HG03139 (cell line): Measurements from ENCODE around the gene STAB1.
"Not testable (repeated sequence)": the region's sequence is repeated elsewhere in the genome, so short reads cannot be mapped to it uniquely, and the experiment has no call there.

ENCODE experiments used
- ATAC-seq: cut with Tn5 transposase; IDR thresholded peaks from one replicate; pipeline ENCODE4 v1.9.1; 2021; ENCODE audit not compliant: unreplicated experiment

The STAB1 gene

GRCh38 chr3:52523386-52524257 is 28.5 kb downstream of the STAB1 start:
- no peak for ATAC-seq

GRCh38 chr3:52524258-52524751 is 29.2 kb downstream of the STAB1 start:
- ATAC-seq: no peak

DNA sequence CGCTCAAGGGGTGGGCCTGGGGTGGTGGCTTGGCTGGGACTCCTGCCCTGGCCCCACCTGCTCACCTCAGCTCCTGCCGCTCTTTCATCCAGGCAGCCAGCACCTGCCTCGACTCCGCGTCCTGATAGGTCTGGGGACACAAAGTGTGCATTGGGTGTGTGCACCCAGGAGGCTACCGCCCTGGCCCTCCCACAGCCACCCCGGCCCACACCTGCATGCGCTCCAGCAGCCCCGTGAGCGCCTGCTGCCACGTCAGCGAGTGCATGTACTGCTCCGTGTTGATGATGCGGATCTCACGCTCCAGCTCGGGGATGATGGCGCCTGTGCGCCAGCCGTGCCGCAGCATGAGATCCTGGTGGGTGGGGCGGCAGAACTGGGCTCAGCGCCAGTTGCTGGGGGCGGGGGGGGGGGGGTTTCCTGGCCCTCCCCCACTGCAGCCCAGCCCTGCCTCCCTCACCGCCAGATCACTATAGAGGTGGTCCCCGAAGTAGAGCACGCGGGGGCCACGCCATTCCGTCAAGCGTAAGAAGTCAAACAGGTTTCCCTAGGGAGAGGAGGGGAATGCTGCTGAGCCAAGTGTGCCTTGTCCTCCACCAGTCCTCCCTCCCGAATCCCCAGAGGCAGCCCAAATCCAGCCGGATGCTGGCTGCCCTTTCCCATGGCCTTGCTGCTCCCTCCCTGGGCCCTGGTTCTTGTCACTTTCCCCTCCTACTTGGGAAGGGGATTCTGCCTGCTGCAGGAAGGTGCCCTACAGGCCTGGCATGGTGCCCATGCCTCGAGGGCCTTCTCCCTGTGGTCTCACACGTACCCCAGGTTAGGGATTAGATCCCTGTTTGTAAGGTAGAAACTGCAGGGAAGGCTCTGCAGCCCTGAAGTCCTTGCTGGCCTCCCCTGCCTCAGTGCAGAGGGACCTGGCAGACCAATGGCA is 29.9 kb downstream of the STAB1 start:
- ATAC-seq: no peak

GRCh38 chr3:52525680-52526561 is 30.8 kb downstream of the STAB1 start:
- ATAC-seq: no peak

DNA sequence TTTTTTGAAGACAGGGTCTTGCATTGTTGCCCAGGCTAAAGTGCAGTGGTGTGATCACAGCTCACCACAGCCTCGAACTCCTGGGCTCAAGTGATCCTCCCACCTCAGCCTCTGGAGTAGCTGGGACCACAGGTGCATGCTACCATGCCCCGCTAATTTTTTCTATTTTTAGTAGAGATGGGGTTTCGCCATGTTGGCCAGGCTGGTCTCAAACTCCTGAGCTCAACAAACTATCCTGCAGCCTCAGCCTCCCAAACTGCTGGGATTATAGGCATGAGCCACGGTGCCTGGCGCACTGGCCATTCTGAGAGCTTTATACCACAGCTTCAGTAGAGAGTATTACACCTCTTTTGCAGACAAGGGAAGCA is 31.5 kb downstream of the STAB1 start:
- ATAC-seq: not testable (repeated sequence)

- no peak for ATAC-seq
Observed at GRCh38 chr3:52527039-52527731, 32.0 kb downstream of the STAB1 start.

- ATAC-seq: no peak
Observed at GRCh38 chr3:52527732-52528585, 32.8 kb downstream of the STAB1 start.

DNA sequence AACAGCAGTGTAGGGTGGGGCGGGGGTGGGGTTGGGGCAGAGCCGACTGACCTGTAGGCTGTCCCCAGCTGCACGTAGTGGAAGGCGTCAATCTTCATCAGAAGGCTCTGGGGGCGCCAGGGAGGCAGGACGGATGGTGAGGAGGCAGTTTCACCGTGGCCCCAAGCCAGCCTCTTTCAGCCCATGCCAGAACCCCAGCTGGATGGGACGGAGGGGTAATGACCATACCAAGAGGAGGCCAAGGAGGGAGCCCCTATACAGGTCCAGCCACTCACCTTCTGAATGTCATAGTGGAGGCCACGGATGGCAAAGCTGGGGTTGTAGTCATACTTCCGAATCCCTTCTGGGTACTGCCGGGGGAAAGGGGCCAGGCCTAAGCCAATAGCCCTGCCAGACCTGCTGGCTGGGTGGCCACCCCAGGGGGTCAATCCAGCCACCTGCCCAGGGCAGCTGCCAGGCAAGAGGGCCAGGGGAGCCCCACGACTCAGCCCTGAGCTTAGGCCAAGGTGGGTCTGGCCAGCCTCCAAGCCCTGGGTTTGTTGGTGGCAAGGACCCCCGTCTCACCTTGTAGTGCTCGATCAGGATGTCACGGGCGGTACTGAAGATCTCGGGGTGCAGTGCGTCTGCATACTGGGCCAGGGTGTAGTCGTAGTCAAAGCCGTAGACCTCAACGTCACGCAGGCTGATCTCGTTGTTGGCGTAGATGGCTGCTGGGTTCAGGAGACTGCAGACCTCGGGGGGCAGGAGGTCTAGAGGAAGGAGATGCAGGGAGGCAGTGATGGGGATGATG is 33.6 kb downstream of the STAB1 start:
- ATAC-seq: no peak

GRCh38 chr3:52529376-52530333 is 34.5 kb downstream of the STAB1 start:
- ATAC-seq: no peak

DNA sequence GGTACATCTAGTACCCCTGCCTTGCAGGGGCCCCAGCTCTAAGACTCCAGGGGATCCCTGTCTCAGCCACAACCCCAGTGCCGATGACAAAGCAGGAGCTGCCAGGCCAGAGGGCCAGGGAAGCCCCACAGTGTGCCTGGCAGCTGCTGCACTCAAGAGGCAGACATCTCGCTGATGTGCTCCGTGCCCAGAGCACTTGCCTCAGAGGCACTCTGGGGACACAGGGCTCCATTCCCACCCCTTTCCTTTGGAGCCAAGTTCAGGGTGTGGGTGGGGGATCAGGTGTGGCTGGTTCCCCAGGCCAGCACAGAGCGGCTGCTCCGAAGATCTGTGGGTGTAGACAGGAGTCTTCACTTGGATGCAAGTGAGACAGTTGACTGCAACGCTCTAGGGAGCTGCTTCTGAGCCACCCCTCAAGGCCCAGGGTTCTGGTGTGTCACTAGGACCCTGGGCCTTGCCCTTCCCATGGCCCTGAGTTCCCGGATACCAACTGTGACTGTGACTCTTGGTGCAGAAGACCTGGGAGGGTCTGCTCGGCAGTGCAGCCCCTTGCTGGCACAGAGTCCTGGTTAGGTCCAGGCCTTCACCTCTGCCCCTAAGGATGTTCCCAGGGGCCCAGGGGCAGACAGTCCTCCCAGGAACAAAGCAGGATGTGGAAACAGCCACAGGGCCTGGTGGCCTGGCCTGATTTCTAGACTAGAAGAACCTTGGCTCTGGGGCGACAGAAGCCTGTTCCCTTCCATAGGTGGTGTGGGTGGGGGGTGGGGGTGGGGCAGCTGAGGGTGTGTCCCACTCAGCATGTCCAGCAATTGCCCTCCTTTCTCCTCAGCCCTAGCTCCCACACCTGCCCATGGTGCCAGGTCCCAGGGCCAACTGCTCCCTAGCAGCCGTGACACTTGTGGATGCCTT is 36.0 kb downstream of the STAB1 start:
- no peak for ATAC-seq

DNA sequence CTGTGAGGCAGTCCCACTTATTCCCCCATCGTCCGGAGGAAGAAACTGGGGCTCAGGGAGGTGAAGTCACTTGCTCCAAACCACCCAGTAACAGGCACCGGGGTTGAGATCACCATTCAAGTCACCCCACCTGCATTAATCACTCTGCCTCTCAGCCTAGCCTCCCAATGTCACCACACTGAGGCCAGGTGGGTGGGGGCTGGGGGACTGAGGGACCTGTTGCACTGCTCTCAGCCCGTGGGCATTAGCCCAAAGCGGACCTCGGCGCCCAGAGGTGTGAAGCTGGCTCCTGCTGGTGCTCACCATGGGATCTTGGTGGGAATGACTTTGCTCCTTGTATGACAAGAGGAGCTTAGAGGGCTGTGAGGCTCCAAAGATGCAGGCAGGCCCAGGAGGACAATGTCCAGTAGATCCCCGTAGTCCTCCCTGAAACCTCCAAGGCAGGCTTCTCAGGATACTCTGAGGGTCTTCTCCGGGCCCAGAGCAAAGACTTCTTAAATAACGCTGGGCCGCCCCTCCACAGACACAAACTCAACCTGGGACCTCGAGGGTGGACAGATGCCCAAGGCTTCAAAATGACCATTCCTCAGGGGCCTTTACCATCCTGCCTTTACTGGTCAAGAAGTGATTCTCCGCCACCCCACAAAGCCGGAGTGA is 36.9 kb downstream of the STAB1 start:
- ATAC-seq: no peak

DNA sequence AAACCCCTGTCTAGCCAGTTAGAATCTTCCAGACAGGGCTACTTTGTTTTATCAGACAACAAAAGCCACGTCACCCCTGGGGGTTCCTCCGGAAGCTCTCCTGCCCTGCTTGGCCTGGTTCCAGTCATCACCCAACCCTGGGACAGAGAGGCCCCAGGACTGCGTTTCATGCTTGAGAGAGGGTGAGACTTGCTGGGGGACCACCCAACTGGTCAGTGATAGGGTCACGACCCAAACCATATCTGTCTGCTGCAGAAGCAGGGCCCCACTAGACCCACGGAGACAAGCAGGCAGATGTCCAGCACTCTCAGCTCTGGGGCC is 37.3 kb downstream of the STAB1 start:
- ATAC-seq: no peak

GRCh38 chr3:52532838-52533622 is 37.9 kb downstream of the STAB1 start:
- ATAC-seq: no peak

DNA sequence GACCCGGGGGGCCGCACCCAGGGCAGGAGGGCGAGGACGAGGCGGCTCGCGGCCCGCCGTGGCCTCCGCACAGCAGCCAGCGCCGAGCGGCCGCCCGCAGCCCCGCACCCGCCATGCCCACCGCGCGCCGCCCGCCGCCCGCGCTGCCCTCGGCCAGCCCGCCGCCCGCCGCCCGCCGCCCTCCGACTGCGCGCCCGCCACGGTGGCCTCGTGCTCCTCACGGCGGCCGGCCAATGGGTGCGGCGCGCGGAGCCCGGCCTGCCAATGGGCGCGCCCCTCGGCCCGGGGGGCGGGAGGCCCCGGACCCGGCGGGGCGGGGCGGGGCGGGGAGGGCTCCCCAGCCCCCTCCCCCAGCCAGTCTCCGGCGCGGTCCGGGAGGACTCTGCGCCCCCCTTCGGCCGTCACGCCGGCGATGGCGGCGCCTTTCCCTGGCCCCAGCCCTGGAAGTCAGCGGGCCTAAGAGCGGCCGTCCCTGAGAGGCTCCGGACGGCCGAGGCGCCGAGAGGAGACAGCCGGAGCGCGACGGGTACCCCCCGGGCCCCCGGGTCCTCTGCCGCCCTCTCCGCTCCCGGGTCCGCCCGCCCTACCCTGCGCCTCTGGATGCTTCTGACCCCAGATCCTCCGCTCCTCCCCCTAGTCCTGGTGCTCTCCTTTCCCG is 38.6 kb downstream of the STAB1 start, which contains the start of gene NT5DC2:
TSS of gene NT5DC2 (minus strand) at position 235 of the 658 bp plus-strand sequence. CDS start at position 115, 120 bp downstream.
- no peak for ATAC-seq
